ENCODE results near the gene ARRDC4.

ARRDC4 gene

DNA sequence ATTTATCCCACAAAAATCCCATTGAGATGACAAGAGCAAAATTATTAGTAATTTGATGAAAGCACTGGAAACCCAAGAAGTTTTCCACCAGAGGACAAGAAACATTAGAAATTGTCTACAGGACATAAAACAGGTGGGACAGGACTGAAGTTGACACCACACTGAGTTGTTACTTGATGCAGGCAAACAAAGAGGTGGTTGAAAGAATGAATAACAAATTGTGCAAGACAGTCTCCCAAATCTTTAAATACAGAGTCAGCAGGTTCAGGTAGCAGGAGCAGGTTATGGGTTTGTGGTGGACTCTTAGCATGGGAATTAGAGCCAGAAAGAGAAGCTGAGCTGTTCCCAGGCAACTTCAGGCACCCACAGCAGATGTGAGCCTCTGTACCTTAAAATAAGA lies 30.3 kb upstream of the ARRDC4 start:
- TF ChIP-seq CTCF (IDR thresholded peaks at IDR 0.05; ENCODE audit: insufficient read depth, low read length, poor library complexity, severe bottlenecking) = no peak
- H3K27me3 ChIP-seq (replicated peaks; ENCODE audit: control insufficient read depth, insufficient read depth, low read length) = no peaks in the 10 kb centered on the region
- no peak for DNase-seq (ENCODE audit: extremely low read depth, insufficient read length)
- no peak overlapping the region for H3K4me3 ChIP-seq (replicated peaks; ENCODE audit: low read depth, low read length)
- no peaks in the 10 kb centered on the region for H3K36me3 ChIP-seq (ENCODE audit: control insufficient read depth, insufficient read depth, low read length)

- H3K27me3 ChIP-seq (replicated peaks; ENCODE audit: control insufficient read depth, insufficient read depth, low read length) = no peaks in the 10 kb centered on the region
- TF ChIP-seq CTCF (IDR thresholded peaks at IDR 0.05; ENCODE audit: insufficient read depth, low read length, poor library complexity, severe bottlenecking) = no peak
- no peak overlapping the region for H3K4me3 ChIP-seq (replicated peaks; ENCODE audit: low read depth, low read length)
- no peak for DNase-seq (ENCODE audit: extremely low read depth, insufficient read length)
- no peaks in the 10 kb centered on the region for H3K36me3 ChIP-seq (ENCODE audit: control insufficient read depth, insufficient read depth, low read length)
Measured at GRCh38 chr15:97931314-97931713, 29.2 kb upstream of the ARRDC4 start.

DNA sequence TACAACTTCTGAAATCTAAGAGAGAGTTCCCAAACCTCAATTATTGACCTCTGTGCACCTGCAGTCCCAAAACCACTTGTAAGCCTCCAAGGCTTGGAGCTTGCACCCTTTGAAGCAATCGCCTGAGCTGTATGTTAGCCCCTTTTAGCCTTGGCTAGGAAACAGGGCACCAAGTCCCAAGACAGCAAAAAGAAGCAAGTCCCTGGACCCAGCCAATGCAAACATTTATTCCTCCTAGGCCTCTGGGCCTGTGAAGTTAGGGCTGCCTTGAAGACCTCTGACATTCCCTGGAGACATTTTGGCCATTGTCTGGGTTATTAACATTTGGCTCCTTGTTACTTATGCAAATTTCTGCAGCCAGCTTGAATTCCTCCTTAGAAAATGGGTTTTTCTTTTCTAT lies 26.9 kb upstream of the ARRDC4 start:
- TF ChIP-seq CTCF (IDR thresholded peaks at IDR 0.05; ENCODE audit: insufficient read depth, low read length, poor library complexity, severe bottlenecking) = no peak
- Histone ChIP-seq H3K36me3 (ENCODE audit: control insufficient read depth, insufficient read depth, low read length) (no peaks in the 10 kb centered on the region), H3K4me3 (replicated peaks; ENCODE audit: low read depth, low read length) (no peak overlapping the region), H3K27me3 (replicated peaks; ENCODE audit: control insufficient read depth, insufficient read depth, low read length) (no peaks in the 10 kb centered on the region)
- DNase-seq (ENCODE audit: extremely low read depth, insufficient read length) = no peak

- TF ChIP-seq CTCF (IDR thresholded peaks at IDR 0.05; ENCODE audit: insufficient read depth, low read length, poor library complexity, severe bottlenecking) = no peak
- no peak for DNase-seq (ENCODE audit: extremely low read depth, insufficient read length)
Measured at GRCh38 chr15:97940993-97941392, 19.5 kb upstream of the ARRDC4 start.

GRCh38 chr15:97941572-97941971 lies 18.9 kb upstream of the ARRDC4 start:
- DNase-seq (ENCODE audit: extremely low read depth, insufficient read length) = no peak
- H3K4me3 ChIP-seq (replicated peaks; ENCODE audit: low read depth, low read length) = no peak overlapping the region
- H3K36me3 ChIP-seq (ENCODE audit: control insufficient read depth, insufficient read depth, low read length) = no peaks in the 10 kb centered on the region
- TF ChIP-seq CTCF (IDR thresholded peaks at IDR 0.05; ENCODE audit: insufficient read depth, low read length, poor library complexity, severe bottlenecking) = no peak
- H3K27me3 ChIP-seq (replicated peaks; ENCODE audit: control insufficient read depth, insufficient read depth, low read length) = no peaks in the 10 kb centered on the region

More at GRCh38 chr15:97940993-97941392, 19.5 kb upstream of the ARRDC4 start:
- Histone ChIP-seq H3K4me3 (replicated peaks; ENCODE audit: low read depth, low read length) (no peak overlapping the region), H3K36me3 (ENCODE audit: control insufficient read depth, insufficient read depth, low read length) (no peaks in the 10 kb centered on the region), H3K27me3 (replicated peaks; ENCODE audit: control insufficient read depth, insufficient read depth, low read length) (no peaks in the 10 kb centered on the region)

GRCh38 chr15:97944724-97945123 lies 15.8 kb upstream of the ARRDC4 start:
- H3K36me3 ChIP-seq (ENCODE audit: control insufficient read depth, insufficient read depth, low read length) = no peaks in the 10 kb centered on the region
- no peak for DNase-seq (ENCODE audit: extremely low read depth, insufficient read length)
- H3K27me3 ChIP-seq (replicated peaks; ENCODE audit: control insufficient read depth, insufficient read depth, low read length) = no peaks in the 10 kb centered on the region
- no peak overlapping the region for H3K4me3 ChIP-seq (replicated peaks; ENCODE audit: low read depth, low read length)
- no peak for TF ChIP-seq CTCF (IDR thresholded peaks at IDR 0.05; ENCODE audit: insufficient read depth, low read length, poor library complexity, severe bottlenecking)

Measured in GM06990 (cell line).